ENCODE results near the gene NCCRP1.
"Not testable (repeated sequence)": the region's sequence is repeated elsewhere in the genome, so short reads cannot be mapped to it uniquely, and the experiment has no call there.

Gene NCCRP1

DNA sequence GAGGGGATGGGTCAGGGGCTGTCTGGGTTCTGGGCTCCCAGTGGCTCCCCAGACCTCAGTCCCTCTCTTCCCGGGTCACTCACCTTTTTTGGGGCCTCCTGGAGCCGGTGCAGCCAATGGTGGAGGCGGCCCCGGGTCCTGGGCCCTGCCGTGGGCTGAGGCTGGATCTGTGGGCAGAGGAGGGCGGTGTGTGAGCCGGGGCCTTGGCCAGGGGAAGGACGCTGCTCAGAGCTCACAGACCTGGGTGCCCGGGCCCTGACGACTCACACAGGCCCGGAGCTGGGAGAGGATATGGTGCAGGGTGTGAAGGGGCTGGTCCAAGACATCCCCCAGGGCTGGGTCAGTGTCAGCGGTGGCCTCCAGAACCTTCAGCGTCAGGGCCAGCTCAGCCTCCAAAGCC, 47.0 kb downstream of the NCCRP1 start:
- in situ Hi-C loops (cut with MboI; ENCODE audit: low sequenced_read_pairs) = not testable (repeated sequence)

GRCh38 chr19:39244410-39245100, 47.8 kb downstream of the NCCRP1 start, which contains the start of gene IFNL3:
Gene IFNL3 (minus strand): TSS chr19:39245006. CDS start chr19:39244967, 39 bp downstream.
- in situ Hi-C loops (cut with MboI; ENCODE audit: low sequenced_read_pairs) = not testable (repeated sequence)

GRCh38 chr19:39245166-39245565, 48.4 kb downstream of the NCCRP1 start:
- in situ Hi-C loops (cut with MboI; ENCODE audit: low sequenced_read_pairs) = not testable (repeated sequence)

- in situ Hi-C loops (cut with MboI; ENCODE audit: low sequenced_read_pairs) = no loop called here
Measured at GRCh38 chr19:39246951-39247669, 50.3 kb downstream of the NCCRP1 start.

- in situ Hi-C loops (cut with MboI; ENCODE audit: low sequenced_read_pairs) = no loop called here
Measured at GRCh38 chr19:39247701-39248664, 51.2 kb downstream of the NCCRP1 start.

GRCh38 chr19:39248806-39249205, 52.0 kb downstream of the NCCRP1 start, which contains the start of gene IFNL4:
Gene IFNL4 (minus strand): TSS chr19:39248856.
- in situ Hi-C loops (cut with MboI; ENCODE audit: low sequenced_read_pairs) = no loop called here

- in situ Hi-C loops (cut with MboI; ENCODE audit: low sequenced_read_pairs) = no loop called here
Measured at GRCh38 chr19:39251081-39251480, 54.3 kb downstream of the NCCRP1 start.

Data from HL-60/S4 (cell line).